Osteoblast (primary cell): Measurements from ENCODE around the gene ATG4B. TPM values are rescaled to one million over a fixed set of nuclear protein-coding genes. Genes with fewer than 3 reads are reported as not detected.

Experiments used
- DNase-seq: peaks from one replicate; pipeline ENCODE4 v3.0.0; 2011; ENCODE audit warnings: low spot score, mixed read lengths; ENCODE audit not compliant: insufficient read length; ENCODE audit errors: missing footprints
- H2AFZ ChIP-seq: 2 replicates; pipeline ENCODE4 v1.6.0; 2011; ENCODE audit warnings: mild to moderate bottlenecking, low read length
- H3K27ac ChIP-seq: 2 replicates; pipeline ENCODE4 v1.5.1; 2011; ENCODE audit warnings: mild to moderate bottlenecking, low read depth, low read length, moderate library complexity
- H3K27me3 ChIP-seq: 2 replicates; pipeline ENCODE4 v1.6.0; 2012; ENCODE audit warnings: mild to moderate bottlenecking, control low read depth, inconsistent platforms, low read length, moderate library complexity; ENCODE audit not compliant: insufficient read depth
- H3K36me3 ChIP-seq: 2 replicates; pipeline ENCODE4 v1.5.1; 2011; ENCODE audit warnings: mild to moderate bottlenecking, low read length, control low read depth, moderate library complexity; ENCODE audit not compliant: insufficient read depth
- H3K4me1 ChIP-seq: 2 replicates; pipeline ENCODE4 v1.5.1; 2011; ENCODE audit warnings: mild to moderate bottlenecking, low read length, control low read depth, moderate library complexity; ENCODE audit not compliant: insufficient read depth
- H3K4me2 ChIP-seq: 2 replicates; pipeline ENCODE4 v1.6.0; 2011; ENCODE audit warnings: mild to moderate bottlenecking, low read length; ENCODE audit not compliant: insufficient read depth
- H3K4me3 ChIP-seq: fragments of 200-600 bp; sonication (generic); 3 replicates; pipeline ENCODE4 v1.5.1; 2012; ENCODE audit warnings: mild to moderate bottlenecking, low read length, inconsistent platforms; ENCODE audit not compliant: insufficient read depth
- H3K79me2 ChIP-seq: 2 replicates; pipeline ENCODE4 v1.6.0; 2012; ENCODE audit warnings: mild to moderate bottlenecking, low read length, control low read depth, inconsistent platforms; ENCODE audit not compliant: insufficient read depth
- H3K9me3 ChIP-seq: 2 replicates; pipeline ENCODE4 v1.5.1; 2011; ENCODE audit warnings: low read depth, low read length, control low read depth
- H4K20me1 ChIP-seq: 2 replicates; pipeline ENCODE4 v1.6.0; 2012; ENCODE audit warnings: mild to moderate bottlenecking, low read length, control low read depth; ENCODE audit not compliant: insufficient read depth
- total RNA-seq: library from RNA; depleted of rRNA; stranded (reverse); fragments of >200 nt; gene quantifications from 2 replicates; pipeline ENCODE4 v1.2.3, GENCODE V29; 2012
- TF ChIP-seq, protein P1 (sequence below): IDR thresholded peaks from 2 replicates; pipeline ENCODE4 v1.5.1; 2011; ENCODE audit warnings: mild to moderate bottlenecking, low read depth, low read length, moderate library complexity; ENCODE audit errors: extremely low read depth

The ATG4B gene
- total RNA-seq, 1 donor = 42.7 TPM

DNA sequence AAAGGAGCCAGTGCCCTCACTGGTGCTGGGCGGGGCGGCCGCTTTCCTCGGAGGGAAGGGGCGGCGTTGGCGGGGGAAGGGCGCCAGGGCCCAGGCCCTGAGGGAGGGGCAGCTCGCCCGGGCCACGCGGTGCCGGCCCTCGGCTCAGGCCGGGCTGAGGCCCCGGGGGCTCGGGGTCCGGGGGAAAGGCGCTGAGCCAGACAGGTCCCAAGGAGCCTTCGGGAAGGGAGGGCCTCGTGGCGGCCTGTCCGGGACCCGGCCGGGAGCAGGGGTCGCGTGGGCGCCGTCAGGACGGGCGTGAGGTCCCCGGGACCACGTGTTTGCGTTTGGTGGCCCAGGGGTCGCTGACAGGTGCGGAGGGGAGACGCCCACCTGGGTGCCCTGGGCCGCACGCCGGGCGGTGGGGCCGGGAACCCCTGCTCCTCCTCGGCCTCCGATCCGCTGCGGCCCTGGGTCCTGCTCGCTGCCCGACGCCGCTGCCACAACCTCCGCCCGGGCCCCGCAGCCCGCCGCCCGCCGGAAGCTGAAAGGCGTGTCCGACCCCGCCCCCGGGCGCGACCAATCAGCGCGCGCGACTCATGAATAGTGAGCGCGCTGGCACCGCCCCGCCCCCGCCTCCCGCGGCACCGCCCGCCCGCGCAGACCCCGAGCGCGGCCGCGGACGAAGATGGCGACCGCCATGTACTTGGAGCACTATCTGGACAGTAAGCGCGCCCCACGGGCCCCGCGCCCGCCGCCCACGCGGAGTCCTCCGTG lies 64.1 kb downstream of the ATG4B start, which contains the start of gene ING5:
ING5 (plus strand) TSS at position 641 of the 756 bp plus-strand sequence; CDS start at position 668, 27 bp downstream.
- peak within 1 kb of the TSS; percentile 98 for H3K4me2 ChIP-seq
- H3K9me3 ChIP-seq = no peaks in the 10 kb centered on the region
- TF ChIP-seq, protein P1, sequence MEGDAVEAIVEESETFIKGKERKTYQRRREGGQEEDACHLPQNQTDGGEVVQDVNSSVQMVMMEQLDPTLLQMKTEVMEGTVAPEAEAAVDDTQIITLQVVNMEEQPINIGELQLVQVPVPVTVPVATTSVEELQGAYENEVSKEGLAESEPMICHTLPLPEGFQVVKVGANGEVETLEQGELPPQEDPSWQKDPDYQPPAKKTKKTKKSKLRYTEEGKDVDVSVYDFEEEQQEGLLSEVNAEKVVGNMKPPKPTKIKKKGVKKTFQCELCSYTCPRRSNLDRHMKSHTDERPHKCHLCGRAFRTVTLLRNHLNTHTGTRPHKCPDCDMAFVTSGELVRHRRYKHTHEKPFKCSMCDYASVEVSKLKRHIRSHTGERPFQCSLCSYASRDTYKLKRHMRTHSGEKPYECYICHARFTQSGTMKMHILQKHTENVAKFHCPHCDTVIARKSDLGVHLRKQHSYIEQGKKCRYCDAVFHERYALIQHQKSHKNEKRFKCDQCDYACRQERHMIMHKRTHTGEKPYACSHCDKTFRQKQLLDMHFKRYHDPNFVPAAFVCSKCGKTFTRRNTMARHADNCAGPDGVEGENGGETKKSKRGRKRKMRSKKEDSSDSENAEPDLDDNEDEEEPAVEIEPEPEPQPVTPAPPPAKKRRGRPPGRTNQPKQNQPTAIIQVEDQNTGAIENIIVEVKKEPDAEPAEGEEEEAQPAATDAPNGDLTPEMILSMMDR = no peak
- peaks cover 12% of the 10 kb centered on the region for H3K36me3 ChIP-seq
- peak within 1 kb of the TSS; percentile 94 for H3K4me3 ChIP-seq
- H3K27ac ChIP-seq = peak within 1 kb of the TSS; percentile 69
- H4K20me1 ChIP-seq = peaks cover 10% of the 10 kb centered on the region
- peak within 1 kb of the TSS; percentile 70 for H2AFZ ChIP-seq
- H3K27me3 ChIP-seq = no peaks in the 10 kb centered on the region
- peak; percentile 98 for DNase-seq
- peaks cover 9% of the 10 kb centered on the region for H3K4me1 ChIP-seq
- H3K79me2 ChIP-seq = peaks cover 19% of the 10 kb centered on the region

DNA sequence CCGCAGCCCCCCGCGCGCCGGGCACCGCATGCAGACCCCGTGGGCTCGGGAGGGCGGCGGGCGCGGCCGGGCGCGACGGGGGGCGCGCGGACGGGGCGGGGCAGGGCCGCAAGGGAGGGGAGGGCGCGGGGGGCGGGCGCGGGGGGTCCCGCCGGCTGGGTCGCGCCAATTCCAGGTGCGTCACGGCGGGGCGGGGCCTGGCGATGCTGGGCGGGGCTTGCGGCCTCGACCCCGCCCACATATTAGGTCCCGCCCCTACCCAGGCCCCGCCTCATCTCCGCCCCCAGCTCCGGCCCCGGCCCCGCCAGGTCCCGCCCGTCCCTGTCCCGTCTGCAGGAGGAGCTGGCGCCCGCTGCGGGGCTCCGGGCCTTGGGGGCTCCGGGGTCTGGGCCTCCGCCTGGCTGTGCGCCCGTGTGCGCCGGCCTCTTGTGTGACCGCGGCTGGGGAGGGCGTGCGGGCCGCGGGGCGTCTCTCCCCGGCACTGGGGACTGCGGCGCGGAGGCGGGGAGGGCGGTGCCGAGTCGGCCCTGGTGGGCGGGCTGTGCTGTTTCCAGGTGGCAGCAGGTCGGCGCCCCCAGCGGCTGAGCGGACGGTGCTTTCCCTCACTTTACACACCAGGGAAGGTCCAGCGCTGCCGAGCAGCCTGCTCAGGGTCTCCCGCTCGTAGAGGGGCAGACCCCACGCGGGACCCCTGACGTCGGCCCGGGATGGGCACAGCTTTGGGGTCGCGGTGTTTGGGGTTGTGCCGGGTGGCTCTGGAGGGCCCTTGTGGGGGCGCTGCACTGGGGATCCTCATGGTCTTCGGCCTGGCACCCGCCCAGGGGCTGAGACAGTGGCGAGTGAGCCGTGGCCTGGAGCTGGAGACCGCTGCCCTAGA lies 64.9 kb downstream of the ATG4B start:
- Histone ChIP-seq H4K20me1 (peaks cover 10% of the 10 kb centered on the region), H3K4me2 (peak overlapping the region; percentile 98), H3K36me3 (peaks cover 18% of the 10 kb centered on the region), H3K4me1 (peaks cover 9% of the 10 kb centered on the region), H3K4me3 (peak overlapping the region; percentile 94), H3K27ac (peak overlapping the region; percentile 56), H3K27me3 (no peaks in the 10 kb centered on the region), H3K9me3 (no peaks in the 10 kb centered on the region), H2AFZ (peak overlapping the region; percentile 70), H3K79me2 (peaks cover 19% of the 10 kb centered on the region)
- TF ChIP-seq, protein P1 = peak; percentile 12
- peak; percentile 98 for DNase-seq

DNA sequence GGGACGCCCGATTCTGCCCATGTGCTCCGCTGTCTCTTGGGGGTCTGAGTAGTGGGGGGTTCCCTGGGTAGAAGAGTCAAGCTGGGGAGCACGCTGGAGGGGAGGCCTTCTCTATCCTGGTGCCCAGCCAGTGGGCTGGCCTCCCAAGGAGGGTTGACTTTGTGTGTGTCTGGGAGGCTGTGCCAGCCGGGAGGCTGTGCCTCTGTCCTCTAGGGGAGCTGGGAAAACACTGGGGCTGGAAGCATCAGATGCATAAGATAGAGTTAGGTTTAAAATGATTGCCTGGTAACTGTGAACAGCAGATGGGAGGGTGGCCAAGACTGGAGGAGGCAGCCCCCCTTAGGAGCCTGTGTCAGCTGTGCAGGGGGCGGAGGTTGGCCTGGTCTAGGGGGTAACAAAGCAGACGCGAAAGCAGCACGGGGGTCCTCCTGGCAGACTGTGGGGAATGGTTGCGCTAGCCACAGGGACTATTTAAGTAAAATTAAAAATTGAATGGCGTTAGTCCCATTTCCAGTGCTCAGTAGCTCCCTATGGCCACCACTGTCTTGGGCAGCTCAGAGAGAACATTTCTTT lies 65.6 kb downstream of the ATG4B start:
- DNase-seq = peak; percentile 91
- H3K27ac ChIP-seq = peak overlapping the region; percentile 56

More for the DNA sequence above, 65.6 kb downstream of the ATG4B start:
- peak overlapping the region; percentile 98 for H3K4me2 ChIP-seq
- peak overlapping the region; percentile 70 for H2AFZ ChIP-seq
- H3K4me3 ChIP-seq = peak overlapping the region; percentile 94
- H3K9me3 ChIP-seq = no peaks in the 10 kb centered on the region
- peaks cover 9% of the 10 kb centered on the region for H3K4me1 ChIP-seq
- H3K79me2 ChIP-seq = peaks cover 19% of the 10 kb centered on the region
- TF ChIP-seq, protein P1 = no peak
- H3K36me3 ChIP-seq = peaks cover 21% of the 10 kb centered on the region
- H4K20me1 ChIP-seq = peaks cover 10% of the 10 kb centered on the region
- H3K27me3 ChIP-seq = no peaks in the 10 kb centered on the region
